HepG2 (cell line): ENCODE data around the gene PRRC2A. TPM values are rescaled to one million over a fixed set of nuclear protein-coding genes. Genes with fewer than 3 reads are reported as not detected.

ENCODE experiments used
- MXD1 ChIP-seq: sonication (generic); formaldehyde crosslinking; IDR thresholded peaks from 2 replicates; pipeline ENCODE4 v1.4.0; 2020; ENCODE audit warnings: mild to moderate bottlenecking, missing genetic modification reagents
- SCMH1 ChIP-seq: sonication (generic); formaldehyde crosslinking; IDR thresholded peaks from 2 replicates; pipeline ENCODE4 v1.9.0; 2021; ENCODE audit warnings: missing genetic modification reagents, mild to moderate bottlenecking, borderline replicate concordance
- SP1 ChIP-seq, 2 experiments: fragments of 450-650 bp in 1 of 2; sonication (generic) in 1 of 2; formaldehyde crosslinking in 1 of 2; IDR thresholded peaks; 2 replicates each; pipeline versions ENCODE4 v1.4.0 to v1.6.1; 2016 to 2020; ENCODE audit warnings: missing genetic modification reagents in 1 of 2
- ZNF207 ChIP-seq: fragments of 450-650 bp; IDR thresholded peaks from 2 replicates; pipeline ENCODE4 v1.6.1; 2016; ENCODE audit warnings: antibody characterized with exemption, borderline replicate concordance
- ZNF280D ChIP-seq: sonication (generic); formaldehyde crosslinking; IDR thresholded peaks from 2 replicates; pipeline ENCODE4 v1.5.1; 2020; ENCODE audit warnings: mild to moderate bottlenecking, missing genetic modification reagents
- ZNF3 ChIP-seq: IDR thresholded peaks from 2 replicates; pipeline ENCODE4 v1.7.0; 2017; ENCODE audit warnings: inconsistent platforms
- ZNF329 ChIP-seq: sonication (generic); formaldehyde crosslinking; IDR thresholded peaks from 2 replicates; pipeline ENCODE4 v1.9.0; 2021; ENCODE audit warnings: low read depth, mild to moderate bottlenecking, missing genetic modification reagents
- ZNF496 ChIP-seq: sonication (generic); formaldehyde crosslinking; IDR thresholded peaks from 2 replicates; pipeline ENCODE4 v1.8.1; 2023; ENCODE audit warnings: mild to moderate bottlenecking, moderate library complexity, missing genetic modification reagents; ENCODE audit not compliant: insufficient replicate concordance
- ZNF605 ChIP-seq: sonication (generic); formaldehyde crosslinking; IDR thresholded peaks from 2 replicates; pipeline ENCODE4 v1.8.0; 2022; ENCODE audit warnings: mild to moderate bottlenecking, missing genetic modification reagents
- ZNF747 ChIP-seq: sonication (generic); formaldehyde crosslinking; IDR thresholded peaks from 2 replicates; pipeline ENCODE4 v1.8.1; 2023; ENCODE audit warnings: missing genetic modification reagents, mild to moderate bottlenecking, borderline replicate concordance
- polyA plus RNA-seq, 8 experiments: library from polyadenylated mRNA; depleted of rRNA in 3 of 8; stranded (reverse) in 7 of 8; unstranded in 1 of 8; fragments of >200 nt; fragmentation: Illumina TruSeq in 4 of 8; extraction: Trizol in 4 of 8; gene quantifications; 2 replicates each; pipeline versions ENCODE4 v1.2.1 to v1.2.3, GENCODE V29; 2011 to 2016; ENCODE audit warnings: low read depth in 4 of 8, missing spikeins in 1 of 8, mixed read lengths in 1 of 8; ENCODE audit not compliant: insufficient read depth in 1 of 8
- total RNA-seq, 5 experiments: library from RNA; depleted of rRNA; stranded (reverse); fragments of >200 nt; fragmentation: Illumina TruSeq; extraction: Trizol; gene quantifications; 2 replicates each; pipeline ENCODE4 v1.2.3, GENCODE V29; 2016; ENCODE audit warnings: low read depth in 1 of 5
- TF ChIP-seq, protein P1 (sequence below): sonication (generic); formaldehyde crosslinking; IDR thresholded peaks from 2 replicates; pipeline ENCODE4 v1.4.0; 2020; ENCODE audit warnings: missing genetic modification reagents
- TF ChIP-seq, protein P2 (sequence below): sonication (generic); formaldehyde crosslinking; IDR thresholded peaks from 2 replicates; pipeline ENCODE4 v1.8.0; 2022; ENCODE audit warnings: missing genetic modification reagents, low read depth, mild to moderate bottlenecking, borderline replicate concordance

Gene PRRC2A
- total and polyA plus RNA-seq, 2 of the 13 experiments (the other 11 are each of a cell fraction or from before 2014, with no cell fraction given) = 38.9 to 47.4 TPM

DNA sequence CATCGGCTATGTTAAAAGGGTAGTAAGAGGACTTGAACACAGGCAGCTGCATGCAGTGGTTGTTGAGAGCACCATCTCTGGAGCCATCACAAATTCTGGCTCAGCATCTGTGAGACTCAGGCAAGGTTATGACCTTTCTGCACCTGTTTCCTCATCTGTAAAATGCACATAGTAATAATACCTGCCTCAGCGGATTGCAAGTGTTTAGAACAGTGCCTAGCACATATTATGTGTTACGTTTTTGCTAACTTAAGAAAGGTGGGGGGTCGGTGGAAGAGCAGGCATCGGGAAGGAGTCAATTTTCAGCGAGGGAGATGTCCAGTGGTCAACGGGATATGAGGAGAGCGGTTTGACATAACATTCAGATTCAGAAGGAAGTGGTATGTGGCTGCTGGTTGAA lies 57.4 kb downstream of the PRRC2A start (continued):
- TF ChIP-seq ZNF280D (CRISPR knock-in tag) (no peak), ZNF496 (CRISPR knock-in tag) (no peak), SCMH1 (CRISPR knock-in tag) (no peak), ZNF207 (no peak), MXD1 (CRISPR knock-in tag) (no peak), ZNF605 (CRISPR knock-in tag) (no peak), SP1 (IDR thresholded peaks at IDR 0.05) (no peak), SP1 (CRISPR knock-in tag; IDR thresholded peaks at IDR 0.05) (no peak), ZNF3 (no peak), ZNF329 (CRISPR knock-in tag) (no peak), ZNF747 (CRISPR knock-in tag) (no peak)
- TF ChIP-seq, protein P1, sequence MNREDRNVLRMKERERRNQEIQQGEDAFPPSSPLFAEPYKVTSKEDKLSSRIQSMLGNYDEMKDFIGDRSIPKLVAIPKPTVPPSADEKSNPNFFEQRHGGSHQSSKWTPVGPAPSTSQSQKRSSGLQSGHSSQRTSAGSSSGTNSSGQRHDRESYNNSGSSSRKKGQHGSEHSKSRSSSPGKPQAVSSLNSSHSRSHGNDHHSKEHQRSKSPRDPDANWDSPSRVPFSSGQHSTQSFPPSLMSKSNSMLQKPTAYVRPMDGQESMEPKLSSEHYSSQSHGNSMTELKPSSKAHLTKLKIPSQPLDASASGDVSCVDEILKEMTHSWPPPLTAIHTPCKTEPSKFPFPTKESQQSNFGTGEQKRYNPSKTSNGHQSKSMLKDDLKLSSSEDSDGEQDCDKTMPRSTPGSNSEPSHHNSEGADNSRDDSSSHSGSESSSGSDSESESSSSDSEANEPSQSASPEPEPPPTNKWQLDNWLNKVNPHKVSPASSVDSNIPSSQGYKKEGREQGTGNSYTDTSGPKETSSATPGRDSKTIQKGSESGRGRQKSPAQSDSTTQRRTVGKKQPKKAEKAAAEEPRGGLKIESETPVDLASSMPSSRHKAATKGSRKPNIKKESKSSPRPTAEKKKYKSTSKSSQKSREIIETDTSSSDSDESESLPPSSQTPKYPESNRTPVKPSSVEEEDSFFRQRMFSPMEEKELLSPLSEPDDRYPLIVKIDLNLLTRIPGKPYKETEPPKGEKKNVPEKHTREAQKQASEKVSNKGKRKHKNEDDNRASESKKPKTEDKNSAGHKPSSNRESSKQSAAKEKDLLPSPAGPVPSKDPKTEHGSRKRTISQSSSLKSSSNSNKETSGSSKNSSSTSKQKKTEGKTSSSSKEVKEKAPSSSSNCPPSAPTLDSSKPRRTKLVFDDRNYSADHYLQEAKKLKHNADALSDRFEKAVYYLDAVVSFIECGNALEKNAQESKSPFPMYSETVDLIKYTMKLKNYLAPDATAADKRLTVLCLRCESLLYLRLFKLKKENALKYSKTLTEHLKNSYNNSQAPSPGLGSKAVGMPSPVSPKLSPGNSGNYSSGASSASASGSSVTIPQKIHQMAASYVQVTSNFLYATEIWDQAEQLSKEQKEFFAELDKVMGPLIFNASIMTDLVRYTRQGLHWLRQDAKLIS (CRISPR knock-in tag) = no peak
- TF ChIP-seq, protein P2, sequence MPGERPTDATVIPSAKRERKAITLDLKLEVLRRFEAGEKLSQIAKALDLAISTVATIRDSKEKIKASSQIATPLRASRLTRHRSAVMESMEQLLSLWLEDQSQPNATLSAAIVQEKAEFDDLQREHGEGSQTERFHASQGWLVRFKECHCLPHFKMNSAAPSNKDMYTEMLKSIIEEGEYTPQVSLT (CRISPR knock-in tag) = no peak
